GM19468 (cell line): ENCODE results near the gene KLK10.
"Not testable (repeated sequence)": the region's sequence is repeated elsewhere in the genome, so short reads cannot be mapped to it uniquely, and the experiment has no call there.

Source experiments
- ATAC-seq: cut with Tn5 transposase; IDR thresholded peaks from one replicate; pipeline ENCODE4 v1.9.1; 2021; ENCODE audit warnings: mild to moderate bottlenecking, moderate library complexity, moderate number of reproducible peaks; ENCODE audit not compliant: unreplicated experiment; ENCODE audit errors: extremely low read depth

The KLK10 gene

GRCh38 chr19:50972795-50973376 is 46.6 kb downstream of the KLK10 start:
- ATAC-seq: no peak

GRCh38 chr19:50969810-50970209 is 49.7 kb downstream of the KLK10 start:
- not testable (repeated sequence) for ATAC-seq

- ATAC-seq: no peak
Measured at GRCh38 chr19:50969413-50969760, 50.1 kb downstream of the KLK10 start, which contains the start of gene KLK6. TSS of gene KLK6 (minus strand) at chr19:50969591. CDS start at chr19:50968104, 1,487 bp downstream.

- no peak for ATAC-seq
Measured at GRCh38 chr19:50968716-50969412, 50.6 kb downstream of the KLK10 start.

GRCh38 chr19:50967929-50968715 is 51.4 kb downstream of the KLK10 start:
- ATAC-seq: no peak

- no peak for ATAC-seq
Measured at GRCh38 chr19:50964266-50964665, 55.2 kb downstream of the KLK10 start.

GRCh38 chr19:50963381-50963780 is 56.1 kb downstream of the KLK10 start:
- no peak for ATAC-seq
